ENCODE results near the gene FAM98C. TPM values are rescaled to one million over a fixed set of nuclear protein-coding genes. Genes with fewer than 3 reads are reported as not detected.

Gene FAM98C
- total RNA-seq, 1 donor from 2014 or later: 11.5 TPM

GRCh38 chr19:38395381-38396114 is 7.3 kb upstream of the FAM98C start:
- peaks cover 4% of the 10 kb centered on the region for H3K4me1 ChIP-seq
- TF ChIP-seq CTCF (IDR thresholded peaks at IDR 0.05; ENCODE audit: borderline replicate concordance): no peak
- no peak for DNase-seq
- peaks cover 72% of the 10 kb centered on the region for H3K27me3 ChIP-seq (ENCODE audit: low read depth)
- H3K36me3 ChIP-seq: no peaks in the 10 kb centered on the region
- peak overlapping the region; percentile 17 for H3K4me3 ChIP-seq
- H3K27ac ChIP-seq (replicated peaks): no peak overlapping the region
- intact Hi-C loops (cut with micrococcal nuclease): no loop called here
- no peaks in the 10 kb centered on the region for H3K9me3 ChIP-seq (replicated peaks)

DNA sequence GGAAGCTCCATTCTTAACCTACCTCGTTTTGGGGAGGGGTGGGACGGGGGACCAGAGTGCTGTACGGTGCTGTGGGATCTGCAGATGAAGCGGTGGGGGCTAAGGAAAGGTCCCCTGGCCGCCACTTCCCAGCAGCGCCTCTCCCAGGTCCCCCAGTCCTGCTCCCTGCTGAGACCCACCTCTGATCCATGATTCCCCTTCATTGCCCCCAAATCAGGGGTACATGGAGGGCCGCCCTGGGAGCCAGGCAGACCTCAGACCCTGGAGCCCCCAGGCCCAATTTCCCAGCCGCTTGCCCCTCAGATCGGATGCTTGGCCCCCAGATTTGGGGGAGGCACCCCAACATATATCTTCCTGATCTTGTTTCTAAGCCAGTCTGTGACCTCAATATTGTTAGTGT is 3.8 kb upstream of the FAM98C start:
- H3K27me3 ChIP-seq (ENCODE audit: low read depth): peaks cover 76% of the 10 kb centered on the region
- no peak for TF ChIP-seq CTCF (IDR thresholded peaks at IDR 0.05; ENCODE audit: borderline replicate concordance)
- intact Hi-C loops (cut with micrococcal nuclease): no loop called here
- no peak overlapping the region for H3K4me3 ChIP-seq
- no peaks in the 10 kb centered on the region for H3K36me3 ChIP-seq
- H3K27ac ChIP-seq (replicated peaks): no peak overlapping the region
- H3K4me1 ChIP-seq: peaks cover 19% of the 10 kb centered on the region
- no peaks in the 10 kb centered on the region for H3K9me3 ChIP-seq (replicated peaks)
- no peak for DNase-seq

DNA sequence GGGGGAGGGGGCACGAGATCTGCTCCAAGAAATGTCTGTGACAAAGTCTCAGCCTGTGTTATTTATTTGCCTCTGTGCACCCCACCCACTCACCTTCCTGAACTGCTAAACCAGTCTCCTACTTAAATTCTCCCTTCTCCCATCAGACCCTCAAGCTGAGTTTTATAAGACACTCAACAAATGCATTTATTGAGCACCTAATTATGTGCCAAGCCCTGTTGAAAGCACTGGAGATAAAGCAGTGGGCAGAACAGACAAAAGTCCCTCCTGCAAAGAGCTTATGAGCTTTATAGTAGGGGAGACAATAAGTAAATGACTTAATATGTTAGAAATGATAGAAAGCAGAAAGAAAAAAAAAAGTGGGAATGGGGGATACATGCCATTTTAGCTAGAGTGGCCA is 3.4 kb upstream of the FAM98C start:
- DNase-seq: no peak
- no peak for TF ChIP-seq CTCF (IDR thresholded peaks at IDR 0.05; ENCODE audit: borderline replicate concordance)
- Histone ChIP-seq H3K9me3 (replicated peaks) (no peaks in the 10 kb centered on the region), H3K27ac (replicated peaks) (no peak overlapping the region), H3K4me1 (peaks cover 20% of the 10 kb centered on the region), H3K27me3 (ENCODE audit: low read depth) (peaks cover 72% of the 10 kb centered on the region), H3K4me3 (no peak overlapping the region), H3K36me3 (no peaks in the 10 kb centered on the region)
- intact Hi-C loops (cut with micrococcal nuclease): no loop called here

GRCh38 chr19:38400361-38400760 is 2.5 kb upstream of the FAM98C start:
- H3K9me3 ChIP-seq (replicated peaks): no peaks in the 10 kb centered on the region
- peaks cover 18% of the 10 kb centered on the region for H3K4me1 ChIP-seq
- no peak overlapping the region for H3K4me3 ChIP-seq
- H3K27ac ChIP-seq (replicated peaks): no peak overlapping the region
- intact Hi-C loops (cut with micrococcal nuclease): loop anchor here (10.0 kb wide), 1 partner anchor 234 kb away; no protein-coding TSS in a partner anchor
- H3K36me3 ChIP-seq: peaks cover 7% of the 10 kb centered on the region
- TF ChIP-seq CTCF (IDR thresholded peaks at IDR 0.05; ENCODE audit: borderline replicate concordance): no peak
- no peak for DNase-seq
- H3K27me3 ChIP-seq (ENCODE audit: low read depth): peaks cover 63% of the 10 kb centered on the region

GRCh38 chr19:38401148-38401547 is 1.7 kb upstream of the FAM98C start:
- intact Hi-C loops (cut with micrococcal nuclease): loop anchor here (10.0 kb wide), 1 partner anchor 234 kb away; no protein-coding TSS in a partner anchor
- no peak for TF ChIP-seq CTCF (IDR thresholded peaks at IDR 0.05; ENCODE audit: borderline replicate concordance)
- H3K36me3 ChIP-seq: peaks cover 10% of the 10 kb centered on the region

More at GRCh38 chr19:38401148-38401547, 1.7 kb upstream of the FAM98C start:
- Histone ChIP-seq H3K9me3 (replicated peaks) (no peaks in the 10 kb centered on the region), H3K4me1 (peaks cover 18% of the 10 kb centered on the region), H3K27me3 (ENCODE audit: low read depth) (peaks cover 55% of the 10 kb centered on the region), H3K27ac (replicated peaks) (no peak overlapping the region), H3K4me3 (no peak overlapping the region)
- no peak for DNase-seq
